HFFc6 (cell line): ENCODE results near the gene NAXD. TPM values are rescaled to one million over a fixed set of nuclear protein-coding genes. Genes with fewer than 3 reads are reported as not detected.

ENCODE experiments used
- DNase-seq: peaks from one replicate; pipeline ENCODE4 v3.0.0-alpha.2; 2018
- H3K27ac Mint-ChIP-seq: 2 replicates; pipeline ENCODE4 v1.8.0; 2020; ENCODE audit warnings: mild to moderate bottlenecking, mixed read lengths
- H3K27me3 Mint-ChIP-seq: 2 replicates; pipeline ENCODE4 v1.8.0; 2021; ENCODE audit warnings: mild to moderate bottlenecking, moderate library complexity, mixed read lengths; ENCODE audit not compliant: insufficient read depth
- H3K36me3 Mint-ChIP-seq: 2 replicates; pipeline ENCODE4 v1.8.0; 2021; ENCODE audit warnings: low read depth, mixed read lengths
- H3K4me1 Mint-ChIP-seq: 2 replicates; pipeline ENCODE4 v1.8.0; 2020; ENCODE audit warnings: low read depth, mixed read lengths
- H3K4me3 Mint-ChIP-seq: 2 replicates; pipeline ENCODE4 v1.8.0; 2020; ENCODE audit warnings: mild to moderate bottlenecking, moderate library complexity, mixed read lengths
- H3K9me3 Mint-ChIP-seq: 2 replicates; pipeline ENCODE4 v1.8.0; 2020; ENCODE audit warnings: mild to moderate bottlenecking, mixed read lengths
- total RNA-seq, 6 experiments: library from RNA; stranded (reverse); fragmentation: NEBNext Ultra II Directional; extraction: Animal tissue kit (Norgen Biotek cat#: 25700); gene quantifications; 2 replicates in 1 of 6; 3 replicates in 5 of 6; pipeline ENCODE4 v1.2.3, GENCODE V29; 2021
- TF ChIP-seq, protein P1 (sequence below): fragments of 200-600 bp; sonication (generic); IDR thresholded peaks from 2 replicates; pipeline ENCODE4 v1.5.0; 2021; ENCODE audit warnings: antibody characterized with exemption, mild to moderate bottlenecking

NAXD gene
- total RNA-seq, 6 experiments from 2014 or later = 20.3 to 27.4 (median 22.8) TPM

DNA sequence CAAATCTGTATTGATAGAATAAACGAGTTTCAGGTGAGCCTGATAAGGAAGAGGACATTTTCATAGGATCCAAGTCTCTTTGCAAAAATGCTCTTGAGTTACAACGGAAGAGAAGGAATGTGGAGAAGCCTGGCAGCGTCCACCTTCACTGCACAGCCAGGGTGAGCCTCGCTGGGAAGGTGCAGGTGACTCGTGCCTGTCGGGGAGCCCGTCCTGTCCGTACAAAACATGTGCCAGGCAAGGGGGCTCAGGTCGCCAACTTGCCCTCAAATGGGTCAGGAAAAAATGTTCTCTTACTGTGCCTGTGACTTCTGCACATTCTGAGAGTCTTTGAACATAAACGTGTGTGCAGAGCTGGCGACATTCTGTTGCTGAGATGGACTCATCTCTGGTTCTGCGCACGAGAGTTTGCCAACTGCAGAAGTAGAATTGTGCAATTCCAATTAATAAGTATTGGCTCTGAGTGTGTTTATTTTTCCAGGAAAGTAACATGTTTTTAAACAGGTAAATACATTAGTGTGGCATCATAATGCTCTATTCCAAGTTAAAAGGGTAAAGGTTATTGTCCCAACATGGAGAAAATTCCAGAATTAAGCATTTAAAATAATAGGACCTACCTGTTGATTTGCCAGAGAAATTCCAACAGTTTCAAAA lies 28.6 kb downstream of the NAXD start:
- H3K36me3 Mint-ChIP-seq = peaks cover 20% of the 10 kb centered on the region
- H3K4me3 Mint-ChIP-seq = no peak overlapping the region
- DNase-seq = no peak
- no peak overlapping the region for H3K27ac Mint-ChIP-seq
- TF ChIP-seq, protein P1, sequence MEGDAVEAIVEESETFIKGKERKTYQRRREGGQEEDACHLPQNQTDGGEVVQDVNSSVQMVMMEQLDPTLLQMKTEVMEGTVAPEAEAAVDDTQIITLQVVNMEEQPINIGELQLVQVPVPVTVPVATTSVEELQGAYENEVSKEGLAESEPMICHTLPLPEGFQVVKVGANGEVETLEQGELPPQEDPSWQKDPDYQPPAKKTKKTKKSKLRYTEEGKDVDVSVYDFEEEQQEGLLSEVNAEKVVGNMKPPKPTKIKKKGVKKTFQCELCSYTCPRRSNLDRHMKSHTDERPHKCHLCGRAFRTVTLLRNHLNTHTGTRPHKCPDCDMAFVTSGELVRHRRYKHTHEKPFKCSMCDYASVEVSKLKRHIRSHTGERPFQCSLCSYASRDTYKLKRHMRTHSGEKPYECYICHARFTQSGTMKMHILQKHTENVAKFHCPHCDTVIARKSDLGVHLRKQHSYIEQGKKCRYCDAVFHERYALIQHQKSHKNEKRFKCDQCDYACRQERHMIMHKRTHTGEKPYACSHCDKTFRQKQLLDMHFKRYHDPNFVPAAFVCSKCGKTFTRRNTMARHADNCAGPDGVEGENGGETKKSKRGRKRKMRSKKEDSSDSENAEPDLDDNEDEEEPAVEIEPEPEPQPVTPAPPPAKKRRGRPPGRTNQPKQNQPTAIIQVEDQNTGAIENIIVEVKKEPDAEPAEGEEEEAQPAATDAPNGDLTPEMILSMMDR = no peak
- H3K9me3 Mint-ChIP-seq = no peaks in the 10 kb centered on the region
- peaks cover 5% of the 10 kb centered on the region; the same call in 1 of the 2 replicates for H3K4me1 Mint-ChIP-seq
- H3K27me3 Mint-ChIP-seq = peaks cover 3% of the 10 kb centered on the region; the same call in 1 of the 2 replicates

DNA sequence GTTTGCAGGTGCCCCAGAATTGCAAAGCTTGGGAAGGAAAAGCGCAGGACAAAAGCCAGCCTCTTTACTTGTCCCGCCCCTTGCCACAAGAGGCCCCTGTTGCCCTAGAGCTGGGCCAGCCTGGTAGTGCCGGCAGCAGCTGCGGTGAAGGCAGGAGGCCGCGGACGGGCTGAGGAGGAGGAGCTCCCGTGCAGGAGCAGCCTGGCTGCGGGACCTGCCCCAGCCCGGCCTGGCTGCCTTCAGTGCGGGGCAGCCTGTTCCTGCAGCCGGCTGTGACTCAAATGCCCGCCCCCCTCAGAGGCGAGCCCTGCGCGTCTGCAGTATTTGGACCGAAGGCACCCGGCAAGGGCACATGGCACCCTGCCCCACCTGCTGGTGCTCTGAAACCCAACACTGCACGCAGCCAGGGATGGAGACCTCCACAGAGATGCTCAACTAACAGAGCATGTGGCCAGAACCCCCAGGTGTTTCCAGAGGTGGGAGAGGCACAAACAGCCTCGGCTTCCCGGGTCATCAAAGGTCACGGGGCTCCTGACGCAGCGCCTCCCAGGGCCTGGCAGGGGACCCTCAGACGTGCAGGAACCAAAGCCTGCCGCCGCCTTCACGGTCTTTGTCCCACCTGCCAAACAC lies 29.7 kb downstream of the NAXD start:
- Mint-ChIP-seq H3K9me3 (no peaks in the 10 kb centered on the region), H3K4me1 (peaks cover 5% of the 10 kb centered on the region; the same call in 1 of the 2 replicates), H3K4me3 (no peak overlapping the region), H3K36me3 (peaks cover 14% of the 10 kb centered on the region), H3K27ac (0 out of 2 replicates have a peak overlapping the region, but pooled peaks have one; percentile 40), H3K27me3 (peaks cover 1% of the 10 kb centered on the region; the same call in 1 of the 2 replicates)
- TF ChIP-seq, protein P1 = peak; percentile 56
- peak; percentile 71 for DNase-seq

GRCh38 chr13:110645750-110646149 lies 30.4 kb downstream of the NAXD start:
- peaks cover 1% of the 10 kb centered on the region; the same call in 1 of the 2 replicates for H3K27me3 Mint-ChIP-seq
- H3K27ac Mint-ChIP-seq = 0 out of 2 replicates have a peak overlapping the region, but pooled peaks have one; percentile 36
- no peak for DNase-seq
- no peaks in the 10 kb centered on the region for H3K9me3 Mint-ChIP-seq
- H3K36me3 Mint-ChIP-seq = peaks cover 6% of the 10 kb centered on the region; the same call in 1 of the 2 replicates
- H3K4me3 Mint-ChIP-seq = no peak overlapping the region
- TF ChIP-seq, protein P1 = no peak
- H3K4me1 Mint-ChIP-seq = peaks cover 5% of the 10 kb centered on the region; the same call in 1 of the 2 replicates

DNA sequence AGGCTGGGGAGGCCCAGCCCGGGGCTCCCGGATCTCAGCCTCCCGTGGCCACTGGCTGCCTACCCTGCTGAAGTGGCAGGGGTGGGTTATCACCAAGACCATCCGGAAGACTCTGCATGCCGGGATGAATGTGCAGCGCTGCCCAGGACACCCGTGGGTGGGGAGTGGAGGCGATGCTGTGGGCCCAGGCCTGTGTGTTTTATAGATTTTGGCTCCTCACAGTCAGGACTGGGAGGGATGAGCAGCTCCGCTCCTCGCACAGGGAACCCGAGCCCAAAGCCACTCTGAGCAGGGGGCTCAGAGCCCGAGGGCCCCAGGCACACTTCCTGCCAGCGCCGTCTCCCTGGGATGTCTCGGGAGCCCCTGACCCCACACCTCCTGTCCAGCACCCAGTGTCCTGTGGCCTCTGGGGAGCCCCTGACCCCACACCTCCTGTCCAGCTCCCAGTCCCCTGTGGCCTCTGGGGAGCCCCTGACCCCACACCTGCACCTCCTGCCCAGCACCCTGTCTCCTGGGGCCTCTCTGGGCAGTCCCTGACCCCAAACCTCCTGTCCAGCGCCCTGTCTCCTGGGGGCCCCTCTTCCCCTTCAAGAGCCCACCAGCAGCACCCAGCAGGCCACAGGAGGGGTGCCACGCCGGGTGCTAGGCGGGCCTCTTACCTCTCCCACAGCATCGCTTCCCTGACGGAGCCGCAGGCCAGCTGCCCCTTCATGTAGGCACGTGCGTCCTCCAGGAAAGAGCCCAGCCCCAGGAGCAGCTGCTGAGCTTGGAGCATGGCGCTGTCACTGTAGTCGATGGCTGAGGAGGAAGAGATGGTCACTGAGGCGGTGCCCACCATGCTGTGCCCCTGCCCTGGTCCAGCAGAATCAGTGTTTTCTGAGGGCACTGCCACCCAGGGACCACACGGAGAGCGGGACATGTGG lies 31.4 kb downstream of the NAXD start:
- H3K36me3 Mint-ChIP-seq = no peaks in the 10 kb centered on the region; the same call in 1 of the 2 replicates
- no peaks in the 10 kb centered on the region for H3K9me3 Mint-ChIP-seq

More for the DNA sequence above, 31.4 kb downstream of the NAXD start:
- H3K27me3 Mint-ChIP-seq = no peaks in the 10 kb centered on the region; the same call in 1 of the 2 replicates
- TF ChIP-seq, protein P1 = no peak
- H3K27ac Mint-ChIP-seq = no peak overlapping the region
- DNase-seq = no peak
- no peak overlapping the region for H3K4me3 Mint-ChIP-seq
- peaks cover 5% of the 10 kb centered on the region; the same call in 1 of the 2 replicates for H3K4me1 Mint-ChIP-seq
